Stimulated activated naive CD8-positive, alpha-beta T cell treated with anti-CD3 and anti-CD28 coated beads, Interleukin-15, amount 100 ng/mL, for 72 hours (primary cell): ENCODE measurements around the gene TRIM2.

Experiments used
- ATAC-seq: fragments of 150-1000 bp; cut with Tn5 transposase; 2 replicates; pipeline ENCODE4 v1.10.0; 2021; ENCODE audit warnings: mild to moderate bottlenecking, moderate library complexity
- DNase-seq, 2 donors: peaks; one replicate each; pipeline ENCODE4 v3.0.0; 2021 to 2022
- H3K27ac Mint-ChIP-seq, 2 donors: one replicate each; pipeline ENCODE4 v1.8.0; 2022; ENCODE audit warnings: mild to moderate bottlenecking in 2 of 2, mixed read lengths in 2 of 2, moderate library complexity in 2 of 2
- H3K27me3 Mint-ChIP-seq: one replicate; pipeline ENCODE4 v1.8.0; 2022; ENCODE audit warnings: mixed read lengths
- H3K4me1 Mint-ChIP-seq: one replicate; pipeline ENCODE4 v1.8.0; 2022; ENCODE audit warnings: mild to moderate bottlenecking, mixed read lengths
- H3K4me3 Mint-ChIP-seq, 2 donors: one replicate each; pipeline ENCODE4 v1.8.0; 2022; ENCODE audit warnings: mild to moderate bottlenecking in 2 of 2, mixed read lengths in 2 of 2, moderate library complexity in 1 of 2
- H3K9me3 Mint-ChIP-seq, 2 donors: one replicate each; pipeline ENCODE4 v1.8.0; 2022; ENCODE audit warnings: mixed read lengths in 2 of 2

The TRIM2 gene

DNA sequence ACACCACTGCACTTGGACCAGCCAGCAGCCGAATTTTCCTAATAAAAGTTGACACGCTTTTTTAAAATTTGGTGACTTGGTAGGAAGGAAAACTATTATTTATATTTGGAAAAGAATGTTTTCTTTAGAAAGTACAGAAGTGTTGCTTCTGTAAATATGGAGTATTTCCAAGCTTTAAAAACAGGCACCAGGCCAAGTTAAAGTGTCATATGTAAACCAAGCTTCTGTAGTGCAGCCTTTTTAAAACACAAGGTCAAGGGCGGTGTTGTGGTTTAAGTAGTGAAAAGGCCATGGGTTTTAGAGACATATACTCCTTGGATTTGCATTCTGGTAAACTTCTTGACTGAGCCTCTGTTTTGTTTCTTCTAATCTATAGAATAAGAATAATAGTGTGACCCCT, 62.7 kb downstream of the TRIM2 start:
- DNase-seq, result no peak
- Mint-ChIP-seq H3K4me1 (peaks cover 6% of the 10 kb centered on the region), H3K9me3 (no peaks in the 10 kb centered on the region), H3K27me3 (no peaks in the 10 kb centered on the region), H3K27ac (no peak overlapping the region), H3K4me3 (no peak overlapping the region)
- ATAC-seq, result no peak

- Mint-ChIP-seq H3K9me3 (no peaks in the 10 kb centered on the region), H3K27ac (peak overlapping the region in 1 of 2 donors; percentile 83), H3K4me3 (no peak overlapping the region)
Observed at GRCh38 chr4:153267890-153268289, 63.6 kb downstream of the TRIM2 start.

DNA sequence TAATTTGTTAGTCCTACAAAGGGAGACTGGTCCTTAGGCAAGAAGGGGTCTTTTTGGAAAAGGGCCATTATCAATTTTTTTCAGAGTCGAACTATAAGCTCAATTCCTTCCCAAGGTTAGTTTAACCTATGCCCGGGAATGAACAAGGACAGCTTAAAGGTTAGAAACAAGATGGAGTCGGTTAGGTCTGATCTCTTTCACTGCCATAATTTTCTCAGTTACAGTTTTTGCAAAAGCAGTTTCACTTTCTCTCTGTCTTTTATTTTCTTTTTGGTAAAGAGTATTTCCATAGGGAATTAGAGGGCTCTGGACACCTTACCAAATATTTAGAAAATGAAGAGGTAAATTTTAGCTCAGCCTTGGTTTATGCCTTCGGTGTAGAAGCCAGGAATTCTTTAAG, 64.1 kb downstream of the TRIM2 start:
- H3K27ac Mint-ChIP-seq, result no peak overlapping the region
- peaks cover 6% of the 10 kb centered on the region for H3K4me1 Mint-ChIP-seq
- no peaks in the 10 kb centered on the region for H3K27me3 Mint-ChIP-seq
- no peaks in the 10 kb centered on the region for H3K9me3 Mint-ChIP-seq
- H3K4me3 Mint-ChIP-seq, result no peak overlapping the region
- ATAC-seq (no peak), DNase-seq (no peak)

More at GRCh38 chr4:153267890-153268289, 63.6 kb downstream of the TRIM2 start:
- Mint-ChIP-seq H3K27me3 (no peaks in the 10 kb centered on the region), H3K4me1 (peaks cover 6% of the 10 kb centered on the region)
- no peak for ATAC-seq
- no peak for DNase-seq

GRCh38 chr4:153269218-153269990, 65.2 kb downstream of the TRIM2 start:
- H3K27ac Mint-ChIP-seq, result no peak overlapping the region
- H3K9me3 Mint-ChIP-seq, result no peaks in the 10 kb centered on the region
- no peak for ATAC-seq
- no peak for DNase-seq
- no peaks in the 10 kb centered on the region for H3K27me3 Mint-ChIP-seq
- no peak overlapping the region for H3K4me3 Mint-ChIP-seq
- peaks cover 6% of the 10 kb centered on the region for H3K4me1 Mint-ChIP-seq

- no peak for ATAC-seq
- no peak overlapping the region for H3K4me3 Mint-ChIP-seq
- no peak for DNase-seq
- no peaks in the 10 kb centered on the region for H3K27me3 Mint-ChIP-seq
- H3K27ac Mint-ChIP-seq, result no peak overlapping the region
- no peaks in the 10 kb centered on the region for H3K9me3 Mint-ChIP-seq
- peaks cover 6% of the 10 kb centered on the region for H3K4me1 Mint-ChIP-seq
Observed at GRCh38 chr4:153270361-153270760, 66.1 kb downstream of the TRIM2 start.

DNA sequence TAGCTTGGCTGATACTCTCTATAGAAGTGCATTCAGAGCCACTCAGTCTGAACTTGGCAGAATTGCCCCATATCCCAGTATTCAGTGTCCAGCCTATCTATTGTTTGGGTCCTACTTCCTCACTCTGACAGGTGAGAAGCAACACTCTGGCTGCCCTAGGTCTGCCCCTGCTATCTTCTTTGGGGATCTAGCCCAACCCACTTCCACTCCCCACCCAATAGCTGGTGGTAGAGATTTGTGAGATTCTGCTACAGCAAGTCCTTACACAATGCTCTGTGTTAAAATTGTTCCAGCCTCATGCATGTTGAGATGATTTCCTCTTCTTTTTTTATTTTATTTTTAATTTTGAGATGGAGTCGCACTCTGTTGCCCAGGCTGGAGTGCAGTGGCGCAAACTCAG, 67.6 kb downstream of the TRIM2 start:
- H3K4me3 Mint-ChIP-seq, result no peak overlapping the region
- no peaks in the 10 kb centered on the region for H3K9me3 Mint-ChIP-seq
- H3K4me1 Mint-ChIP-seq, result peaks cover 6% of the 10 kb centered on the region
- H3K27ac Mint-ChIP-seq, result no peak overlapping the region
- ATAC-seq (no peak), DNase-seq (no peak)
- no peaks in the 10 kb centered on the region for H3K27me3 Mint-ChIP-seq

GRCh38 chr4:153273751-153274150, 69.5 kb downstream of the TRIM2 start:
- ATAC-seq, result no peak
- no peak overlapping the region for H3K4me3 Mint-ChIP-seq
- no peaks in the 10 kb centered on the region for H3K27me3 Mint-ChIP-seq
- peaks cover 7% of the 10 kb centered on the region for H3K4me1 Mint-ChIP-seq
- H3K9me3 Mint-ChIP-seq, result no peaks in the 10 kb centered on the region
- no peak for DNase-seq
- H3K27ac Mint-ChIP-seq, result no peak overlapping the region

DNA sequence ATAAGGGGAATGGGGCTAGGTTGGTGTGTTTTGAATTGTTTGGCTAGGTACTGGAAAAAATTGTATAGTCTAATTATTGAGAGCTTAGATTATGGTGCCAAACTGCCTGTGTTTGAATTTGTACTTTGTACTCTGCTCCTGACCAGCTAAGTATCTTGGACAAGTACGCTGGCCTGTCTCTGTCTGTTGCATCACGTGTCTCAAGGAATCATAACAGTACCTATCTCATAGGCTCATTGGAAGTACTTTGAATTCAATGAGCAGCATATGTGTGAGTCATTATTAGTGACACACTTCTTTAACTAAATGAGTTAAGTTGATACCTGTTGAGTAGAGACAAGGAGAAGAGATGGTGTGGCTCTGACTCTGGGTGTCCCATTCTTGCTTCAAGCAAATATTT, 70.7 kb downstream of the TRIM2 start:
- Mint-ChIP-seq H3K9me3 (no peaks in the 10 kb centered on the region), H3K4me3 (no peak overlapping the region), H3K27me3 (no peaks in the 10 kb centered on the region), H3K4me1 (peaks cover 5% of the 10 kb centered on the region), H3K27ac (no peak overlapping the region)
- DNase-seq (no peak), ATAC-seq (no peak)

GRCh38 chr4:153275380-153276276, 71.4 kb downstream of the TRIM2 start:
- peaks cover 5% of the 10 kb centered on the region for H3K4me1 Mint-ChIP-seq

DNA sequence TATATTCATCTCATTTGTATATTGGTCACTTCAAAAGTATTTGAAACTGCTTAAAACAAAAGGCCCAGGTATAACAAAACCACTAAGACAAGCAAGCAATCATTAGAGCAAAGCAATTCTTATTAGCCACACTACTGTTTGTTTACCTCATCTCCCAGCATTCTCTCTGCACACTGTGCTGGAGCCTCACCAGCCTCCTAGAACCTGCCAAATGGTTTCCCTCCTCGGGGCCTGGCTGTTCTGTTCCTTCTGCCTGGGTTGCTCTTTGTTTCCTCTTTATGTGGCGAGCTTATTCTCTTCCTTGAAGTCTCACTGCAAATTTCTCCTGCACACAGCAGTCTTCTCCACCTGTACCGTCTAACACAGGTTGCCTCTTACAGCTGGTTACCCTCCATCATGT, 72.7 kb downstream of the TRIM2 start:
- Mint-ChIP-seq H3K27ac (no peak overlapping the region), H3K27me3 (no peaks in the 10 kb centered on the region), H3K4me3 (no peak overlapping the region), H3K4me1 (peaks cover 5% of the 10 kb centered on the region), H3K9me3 (no peaks in the 10 kb centered on the region)
- ATAC-seq, result no peak
- no peak for DNase-seq

More at GRCh38 chr4:153275380-153276276, 71.4 kb downstream of the TRIM2 start:
- H3K9me3 Mint-ChIP-seq, result no peaks in the 10 kb centered on the region
- ATAC-seq (no peak), DNase-seq (no peak)
- H3K27ac Mint-ChIP-seq, result no peak overlapping the region
- no peaks in the 10 kb centered on the region for H3K27me3 Mint-ChIP-seq
- no peak overlapping the region for H3K4me3 Mint-ChIP-seq

DNA sequence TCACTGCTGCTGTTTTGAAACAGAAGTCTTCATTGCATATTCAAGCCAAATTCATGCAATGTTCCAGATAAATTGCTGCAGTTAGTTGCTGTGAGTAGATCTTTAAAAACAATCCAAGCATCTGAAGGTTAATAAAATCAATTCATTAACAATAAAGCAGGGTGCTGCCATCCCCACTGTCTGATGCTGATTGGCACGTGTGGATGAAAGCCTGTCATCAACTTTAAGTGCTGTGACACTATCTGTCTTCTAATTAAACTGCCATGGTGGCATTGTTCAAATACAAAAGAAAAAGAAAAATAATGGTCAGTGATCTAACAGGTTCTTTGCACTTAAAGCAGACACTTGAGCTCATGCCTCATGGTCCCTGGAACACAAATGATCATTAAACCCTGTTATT, 77.2 kb downstream of the TRIM2 start:
- ATAC-seq (no peak), DNase-seq (no peak)
- Mint-ChIP-seq H3K4me3 (no peak overlapping the region), H3K4me1 (peaks cover 5% of the 10 kb centered on the region), H3K27ac (no peak overlapping the region), H3K9me3 (no peaks in the 10 kb centered on the region), H3K27me3 (no peaks in the 10 kb centered on the region)

DNA sequence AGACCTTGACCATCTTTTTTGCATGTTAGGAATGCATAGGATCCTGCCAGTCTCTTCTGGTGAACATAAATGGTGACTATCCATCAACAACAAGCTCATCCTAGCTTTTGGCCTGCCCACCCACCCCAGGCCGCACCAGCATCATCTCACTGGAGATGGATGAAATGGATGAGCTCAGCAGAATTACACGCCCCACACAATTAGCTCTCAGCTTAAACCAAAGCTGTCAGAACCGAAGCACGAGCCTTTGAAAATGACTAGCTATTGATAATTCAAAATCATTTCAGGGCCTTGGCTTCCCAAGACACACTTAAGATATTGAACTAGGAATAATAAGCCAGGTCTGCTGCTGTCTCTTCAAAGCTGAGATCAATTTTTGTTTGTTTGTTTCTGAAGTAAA, 77.8 kb downstream of the TRIM2 start:
- H3K4me1 Mint-ChIP-seq, result peaks cover 4% of the 10 kb centered on the region
- no peak overlapping the region for H3K4me3 Mint-ChIP-seq
- H3K27me3 Mint-ChIP-seq, result no peaks in the 10 kb centered on the region
- DNase-seq, result no peak
- ATAC-seq, result no peak
- no peak overlapping the region for H3K27ac Mint-ChIP-seq
- H3K9me3 Mint-ChIP-seq, result no peaks in the 10 kb centered on the region

- DNase-seq (no peak), ATAC-seq (no peak)
- H3K9me3 Mint-ChIP-seq, result no peaks in the 10 kb centered on the region
- H3K27me3 Mint-ChIP-seq, result no peaks in the 10 kb centered on the region
- peaks cover 2% of the 10 kb centered on the region for H3K4me1 Mint-ChIP-seq
- H3K27ac Mint-ChIP-seq, result no peak overlapping the region
- no peak overlapping the region for H3K4me3 Mint-ChIP-seq
Observed at GRCh38 chr4:153283260-153283659, 79.0 kb downstream of the TRIM2 start.

DNA sequence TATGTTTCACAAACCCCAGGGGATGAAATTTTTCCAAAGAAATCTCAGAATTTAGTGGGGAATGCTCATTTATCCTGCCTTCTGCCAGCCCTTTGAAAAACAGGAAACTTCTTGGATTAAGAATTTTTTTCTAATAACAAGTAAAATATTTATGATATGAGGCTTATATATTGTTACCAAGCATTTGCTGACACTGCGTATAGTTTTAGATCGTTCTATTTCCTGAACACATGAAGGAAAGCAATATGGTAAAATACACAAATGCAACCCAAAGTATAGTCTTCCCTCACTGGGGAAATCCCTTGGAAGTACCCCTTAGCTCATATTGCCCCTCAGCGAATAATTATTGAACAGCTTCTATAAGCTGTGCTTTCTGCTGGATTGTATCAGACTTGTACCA, 85.9 kb downstream of the TRIM2 start:
- no peak for ATAC-seq
- H3K27me3 Mint-ChIP-seq, result no peaks in the 10 kb centered on the region
- H3K9me3 Mint-ChIP-seq, result no peaks in the 10 kb centered on the region
- DNase-seq, result no peak
- H3K27ac Mint-ChIP-seq, result no peak overlapping the region
- H3K4me3 Mint-ChIP-seq, result no peak overlapping the region
- peaks cover 14% of the 10 kb centered on the region for H3K4me1 Mint-ChIP-seq

- peaks cover 14% of the 10 kb centered on the region for H3K4me1 Mint-ChIP-seq
- H3K4me3 Mint-ChIP-seq, result no peak overlapping the region
- ATAC-seq (no peak), DNase-seq (no peak)
- H3K27ac Mint-ChIP-seq, result no peak overlapping the region
- no peaks in the 10 kb centered on the region for H3K9me3 Mint-ChIP-seq
- no peaks in the 10 kb centered on the region for H3K27me3 Mint-ChIP-seq
Observed at GRCh38 chr4:153291562-153291961, 87.3 kb downstream of the TRIM2 start.
